ENCODE data around the gene NPPB. TPM values are rescaled to one million over a fixed set of nuclear protein-coding genes. Genes with fewer than 3 reads are reported as not detected.

The NPPB gene
- total RNA-seq, 1 experiment from 2014 or later, result not detected

DNA sequence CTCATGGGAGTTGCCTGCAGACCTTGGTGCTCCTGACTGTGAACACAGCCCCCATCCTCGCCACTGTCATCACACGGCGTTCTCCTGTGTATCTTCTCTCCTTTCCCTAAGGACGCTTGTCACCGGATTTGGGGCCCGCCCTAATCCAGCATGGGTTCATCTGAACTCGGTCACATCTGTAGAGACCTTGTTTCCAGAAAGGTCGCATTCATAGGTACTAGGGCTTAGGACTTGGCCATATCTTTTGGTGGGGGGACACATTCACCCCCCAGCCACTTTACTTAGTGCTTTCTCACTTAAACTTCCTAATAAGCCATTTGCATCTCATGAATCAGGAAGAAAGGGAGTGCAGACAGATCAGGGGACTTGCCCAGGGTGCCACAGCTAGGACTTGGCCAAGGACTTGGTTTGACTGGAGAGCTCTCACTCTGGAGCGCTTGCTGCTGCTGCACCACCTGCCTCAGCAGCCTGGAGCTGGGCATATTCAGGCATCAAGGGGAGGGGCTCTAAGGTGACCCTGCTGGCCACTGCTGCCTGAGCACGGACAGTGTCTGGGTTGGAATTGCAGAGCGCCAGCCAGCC, 20.9 kb downstream of the NPPB start:
- intact Hi-C loops (cut with micrococcal nuclease; ENCODE audit: unreplicated experiment), result loop anchor here (1.0 kb wide), 2 partner anchors 56 to 129 kb away; no protein-coding TSS in a partner anchor
- Mint-ChIP-seq H3K4me3 (ENCODE audit: low read depth, unreplicated experiment) (no peak overlapping the region), H3K36me3 (ENCODE audit: insufficient read depth, unreplicated experiment) (peaks cover 38% of the 10 kb centered on the region), H3K4me1 (ENCODE audit: low read depth, unreplicated experiment) (no peaks in the 10 kb centered on the region), H3K9me3 (ENCODE audit: low read depth, unreplicated experiment) (no peaks in the 10 kb centered on the region), H3K27me3 (ENCODE audit: unreplicated experiment) (no peaks in the 10 kb centered on the region), H3K27ac (ENCODE audit: unreplicated experiment) (no peak overlapping the region)
- BruUV-seq (replicated peaks), result no TSS peak
- CTCF ChIA-PET, result interaction anchor here (0.6 to 1.0 kb wide), 4 partner anchors 15 to 129 kb away, joined by 3 to 10 read pairs (median 6); no protein-coding TSS in a partner anchor
- no peak for DNase-seq
- TF ChIP-seq, protein P1, sequence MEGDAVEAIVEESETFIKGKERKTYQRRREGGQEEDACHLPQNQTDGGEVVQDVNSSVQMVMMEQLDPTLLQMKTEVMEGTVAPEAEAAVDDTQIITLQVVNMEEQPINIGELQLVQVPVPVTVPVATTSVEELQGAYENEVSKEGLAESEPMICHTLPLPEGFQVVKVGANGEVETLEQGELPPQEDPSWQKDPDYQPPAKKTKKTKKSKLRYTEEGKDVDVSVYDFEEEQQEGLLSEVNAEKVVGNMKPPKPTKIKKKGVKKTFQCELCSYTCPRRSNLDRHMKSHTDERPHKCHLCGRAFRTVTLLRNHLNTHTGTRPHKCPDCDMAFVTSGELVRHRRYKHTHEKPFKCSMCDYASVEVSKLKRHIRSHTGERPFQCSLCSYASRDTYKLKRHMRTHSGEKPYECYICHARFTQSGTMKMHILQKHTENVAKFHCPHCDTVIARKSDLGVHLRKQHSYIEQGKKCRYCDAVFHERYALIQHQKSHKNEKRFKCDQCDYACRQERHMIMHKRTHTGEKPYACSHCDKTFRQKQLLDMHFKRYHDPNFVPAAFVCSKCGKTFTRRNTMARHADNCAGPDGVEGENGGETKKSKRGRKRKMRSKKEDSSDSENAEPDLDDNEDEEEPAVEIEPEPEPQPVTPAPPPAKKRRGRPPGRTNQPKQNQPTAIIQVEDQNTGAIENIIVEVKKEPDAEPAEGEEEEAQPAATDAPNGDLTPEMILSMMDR (IDR thresholded peaks at IDR 0.05; ENCODE audit: unreplicated experiment), result no peak

DNA sequence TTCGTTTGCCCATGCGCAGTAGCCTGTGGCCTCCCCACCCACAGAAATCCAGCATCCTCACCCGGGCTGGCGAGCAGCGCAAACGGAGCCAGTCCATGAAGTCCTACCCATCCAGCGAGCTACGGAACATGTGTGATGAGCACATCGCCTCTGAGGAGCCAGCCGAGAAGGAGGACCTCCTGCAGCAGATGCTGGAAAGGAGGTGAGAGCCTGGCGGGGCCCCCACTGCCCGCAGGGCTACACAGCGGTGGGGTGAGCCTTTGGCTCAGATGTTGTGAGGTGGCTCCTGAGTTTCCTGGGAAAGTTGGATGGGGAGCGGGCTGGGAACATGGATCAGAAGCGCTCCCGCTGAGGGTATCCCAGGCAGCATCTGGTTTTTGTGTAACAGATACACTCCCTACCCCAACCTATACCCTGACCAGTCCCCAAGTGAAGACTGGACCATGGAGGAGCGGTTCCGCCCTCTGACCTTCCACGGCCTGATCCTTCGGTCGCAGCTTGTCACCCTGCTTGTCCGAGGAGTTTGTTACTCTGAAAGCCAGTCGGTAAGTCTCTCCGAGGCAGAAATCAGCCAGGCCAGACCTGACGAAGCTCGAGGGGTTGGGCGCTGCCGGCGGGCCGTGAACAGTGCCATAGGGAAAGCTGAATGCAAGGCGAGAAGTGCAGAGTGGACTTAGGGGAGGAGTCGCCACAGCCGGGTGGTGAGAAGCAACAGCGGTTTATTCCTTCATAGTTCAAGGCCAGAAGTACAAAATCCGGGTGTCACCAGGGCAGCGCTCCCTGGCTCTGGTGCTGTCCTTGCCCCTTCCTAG, 21.6 kb downstream of the NPPB start:
- no peak overlapping the region for H3K4me3 Mint-ChIP-seq (ENCODE audit: low read depth, unreplicated experiment)
- no peaks in the 10 kb centered on the region for H3K9me3 Mint-ChIP-seq (ENCODE audit: low read depth, unreplicated experiment)
- H3K36me3 Mint-ChIP-seq (ENCODE audit: insufficient read depth, unreplicated experiment), result peaks cover 38% of the 10 kb centered on the region
- DNase-seq, result no peak
- no peaks in the 10 kb centered on the region for H3K4me1 Mint-ChIP-seq (ENCODE audit: low read depth, unreplicated experiment)
- no peaks in the 10 kb centered on the region for H3K27me3 Mint-ChIP-seq (ENCODE audit: unreplicated experiment)
- no peak overlapping the region for H3K27ac Mint-ChIP-seq (ENCODE audit: unreplicated experiment)
- BruUV-seq (replicated peaks), result no TSS peak
- CTCF ChIA-PET, result no interaction called here
- TF ChIP-seq, protein P1 (IDR thresholded peaks at IDR 0.05; ENCODE audit: unreplicated experiment), result no peak
- intact Hi-C loops (cut with micrococcal nuclease; ENCODE audit: unreplicated experiment), result no loop called here

DNA sequence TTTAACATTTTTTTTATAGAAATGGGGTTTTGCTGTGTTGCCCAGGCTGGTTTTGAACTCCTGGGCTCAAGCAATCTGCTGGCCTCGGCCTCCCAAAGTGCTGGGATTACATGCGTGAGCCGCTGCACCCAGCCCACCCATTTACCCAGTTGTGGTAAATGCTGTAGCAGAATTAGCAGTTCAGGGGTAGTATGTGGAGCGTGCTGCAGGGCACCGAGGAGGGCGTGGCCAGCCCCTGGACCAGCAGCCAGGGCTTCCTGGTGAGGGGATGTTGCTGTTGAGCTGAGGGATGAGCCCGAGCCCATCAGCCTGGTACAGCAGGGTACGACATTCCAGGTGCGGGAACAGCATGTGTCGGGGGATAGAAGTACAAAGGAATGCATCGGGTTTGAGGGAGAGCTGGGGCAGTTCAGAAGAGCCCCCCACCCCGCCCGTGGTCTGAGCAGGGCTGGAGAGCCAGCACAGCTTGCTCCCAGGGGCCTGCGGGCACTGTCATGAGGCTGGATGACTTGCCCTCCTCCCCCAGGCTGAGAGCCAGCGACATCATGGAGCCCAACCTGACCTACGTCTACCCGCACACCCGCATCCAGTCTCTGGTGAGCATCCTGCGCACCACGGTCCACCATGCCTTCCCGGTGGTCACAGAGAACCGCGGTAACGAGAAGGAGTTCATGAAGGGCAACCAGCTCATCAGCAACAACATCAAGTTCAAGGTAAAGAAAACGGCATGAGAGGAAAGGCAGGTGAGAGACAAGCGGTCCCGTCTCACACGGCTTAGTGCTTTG, 23.1 kb downstream of the NPPB start:
- H3K4me1 Mint-ChIP-seq (ENCODE audit: low read depth, unreplicated experiment), result no peaks in the 10 kb centered on the region
- no peaks in the 10 kb centered on the region for H3K9me3 Mint-ChIP-seq (ENCODE audit: low read depth, unreplicated experiment)
- no TSS peak for BruUV-seq (replicated peaks)
- H3K4me3 Mint-ChIP-seq (ENCODE audit: low read depth, unreplicated experiment), result no peak overlapping the region
- no peak for DNase-seq
- no peak overlapping the region for H3K27ac Mint-ChIP-seq (ENCODE audit: unreplicated experiment)
- H3K27me3 Mint-ChIP-seq (ENCODE audit: unreplicated experiment), result no peaks in the 10 kb centered on the region
- peaks cover 26% of the 10 kb centered on the region for H3K36me3 Mint-ChIP-seq (ENCODE audit: insufficient read depth, unreplicated experiment)
- CTCF ChIA-PET, result no interaction called here
- intact Hi-C loops (cut with micrococcal nuclease; ENCODE audit: unreplicated experiment), result no loop called here
- TF ChIP-seq, protein P1 (IDR thresholded peaks at IDR 0.05; ENCODE audit: unreplicated experiment), result no peak

DNA sequence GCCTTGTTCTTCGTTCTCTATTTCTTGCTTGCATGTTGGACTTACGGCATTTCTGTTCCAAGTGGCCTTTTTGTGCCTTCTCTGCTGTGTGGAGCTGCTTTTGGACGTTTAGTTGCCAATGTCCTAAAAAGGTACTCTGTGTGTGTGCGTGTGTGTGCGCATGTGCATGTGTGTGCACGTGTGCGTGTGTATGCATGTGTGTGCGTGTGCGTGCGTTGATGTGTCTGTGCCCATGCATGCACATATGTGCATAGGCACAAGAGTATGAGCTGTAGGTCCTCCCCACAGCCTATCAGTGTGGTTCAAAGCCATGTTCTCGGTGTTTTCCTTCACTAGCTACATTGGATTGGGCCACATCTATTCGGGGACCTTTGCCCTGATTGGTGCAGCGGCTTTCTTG, 24.8 kb downstream of the NPPB start:
- Mint-ChIP-seq H3K27me3 (ENCODE audit: unreplicated experiment) (no peaks in the 10 kb centered on the region), H3K36me3 (ENCODE audit: insufficient read depth, unreplicated experiment) (peaks cover 22% of the 10 kb centered on the region), H3K4me1 (ENCODE audit: low read depth, unreplicated experiment) (no peaks in the 10 kb centered on the region), H3K4me3 (ENCODE audit: low read depth, unreplicated experiment) (no peak overlapping the region), H3K27ac (ENCODE audit: unreplicated experiment) (no peak overlapping the region), H3K9me3 (ENCODE audit: low read depth, unreplicated experiment) (no peaks in the 10 kb centered on the region)
- BruUV-seq (replicated peaks), result no TSS peak
- DNase-seq, result no peak
- intact Hi-C loops (cut with micrococcal nuclease; ENCODE audit: unreplicated experiment), result no loop called here
- CTCF ChIA-PET, result no interaction called here
- TF ChIP-seq, protein P1 (IDR thresholded peaks at IDR 0.05; ENCODE audit: unreplicated experiment), result no peak

Data from Calu3 (cell line).